Panc1 (cell line): Measurements from ENCODE around the gene SBF2.

Experiments used
- CTCF ChIP-seq: fragments of 450-650 bp; IDR thresholded peaks from 2 replicates; pipeline ENCODE4 v1.5.1; 2017; ENCODE audit warnings: mild to moderate bottlenecking
- POLR2AphosphoS5 ChIP-seq: IDR thresholded peaks from 2 replicates; pipeline ENCODE4 v1.6.1; 2012; ENCODE audit warnings: mild to moderate bottlenecking, low read depth, low read length, moderate library complexity
- TCF7L2 ChIP-seq: IDR thresholded peaks from 2 replicates; pipeline ENCODE4 v1.6.1; 2011; ENCODE audit warnings: mild to moderate bottlenecking, low read depth, low read length, inconsistent platforms
- TF ChIP-seq, protein P1 (sequence below), 2 experiments: IDR thresholded peaks; 2 replicates each; pipeline ENCODE4 v1.6.1; 2011 to 2012; ENCODE audit warnings: low read depth in 2 of 2, control low read depth in 1 of 2, low read length in 1 of 2, mild to moderate bottlenecking in 1 of 2, moderate library complexity in 1 of 2; ENCODE audit not compliant: insufficient read depth in 1 of 2

DNA sequence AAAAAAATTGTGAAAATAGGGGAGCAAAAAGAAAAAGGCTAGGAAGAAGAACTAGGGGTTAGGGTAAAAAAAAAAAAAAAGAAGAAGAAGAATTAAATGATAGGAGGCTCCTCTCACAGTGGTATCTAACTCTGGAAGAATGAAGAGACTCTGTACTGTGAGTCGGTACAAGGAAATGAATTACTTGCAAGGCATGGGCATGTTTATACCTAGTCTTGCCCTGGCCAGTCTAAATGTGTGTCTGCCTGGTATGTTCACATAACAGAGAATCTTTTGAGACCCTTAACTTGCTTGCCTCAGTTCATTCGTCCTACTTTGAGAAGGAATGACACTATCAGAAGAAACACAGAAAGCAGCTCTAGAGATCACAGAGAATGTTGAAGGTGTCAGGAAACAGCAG, 470.6 kb downstream of the SBF2 start:
- TF ChIP-seq CTCF (no peak), POLR2AphosphoS5 (no peak; the same call in 1 of the 2 replicates), TCF7L2 (no peak)
- TF ChIP-seq, protein P1, sequence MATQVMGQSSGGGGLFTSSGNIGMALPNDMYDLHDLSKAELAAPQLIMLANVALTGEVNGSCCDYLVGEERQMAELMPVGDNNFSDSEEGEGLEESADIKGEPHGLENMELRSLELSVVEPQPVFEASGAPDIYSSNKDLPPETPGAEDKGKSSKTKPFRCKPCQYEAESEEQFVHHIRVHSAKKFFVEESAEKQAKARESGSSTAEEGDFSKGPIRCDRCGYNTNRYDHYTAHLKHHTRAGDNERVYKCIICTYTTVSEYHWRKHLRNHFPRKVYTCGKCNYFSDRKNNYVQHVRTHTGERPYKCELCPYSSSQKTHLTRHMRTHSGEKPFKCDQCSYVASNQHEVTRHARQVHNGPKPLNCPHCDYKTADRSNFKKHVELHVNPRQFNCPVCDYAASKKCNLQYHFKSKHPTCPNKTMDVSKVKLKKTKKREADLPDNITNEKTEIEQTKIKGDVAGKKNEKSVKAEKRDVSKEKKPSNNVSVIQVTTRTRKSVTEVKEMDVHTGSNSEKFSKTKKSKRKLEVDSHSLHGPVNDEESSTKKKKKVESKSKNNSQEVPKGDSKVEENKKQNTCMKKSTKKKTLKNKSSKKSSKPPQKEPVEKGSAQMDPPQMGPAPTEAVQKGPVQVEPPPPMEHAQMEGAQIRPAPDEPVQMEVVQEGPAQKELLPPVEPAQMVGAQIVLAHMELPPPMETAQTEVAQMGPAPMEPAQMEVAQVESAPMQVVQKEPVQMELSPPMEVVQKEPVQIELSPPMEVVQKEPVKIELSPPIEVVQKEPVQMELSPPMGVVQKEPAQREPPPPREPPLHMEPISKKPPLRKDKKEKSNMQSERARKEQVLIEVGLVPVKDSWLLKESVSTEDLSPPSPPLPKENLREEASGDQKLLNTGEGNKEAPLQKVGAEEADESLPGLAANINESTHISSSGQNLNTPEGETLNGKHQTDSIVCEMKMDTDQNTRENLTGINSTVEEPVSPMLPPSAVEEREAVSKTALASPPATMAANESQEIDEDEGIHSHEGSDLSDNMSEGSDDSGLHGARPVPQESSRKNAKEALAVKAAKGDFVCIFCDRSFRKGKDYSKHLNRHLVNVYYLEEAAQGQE (IDR thresholded peaks at IDR 0.05; ENCODE audit: insufficient read depth in 1 of 2, low read depth in 2 of 2, low read length in 1 of 2) = no peak
